K562 (cell line): Measurements from ENCODE around the gene IGSF21. TPM values are rescaled to one million over a fixed set of nuclear protein-coding genes. Genes with fewer than 3 reads are reported as not detected.

ENCODE experiments used
- ATAC-seq: fragments of 200-7000 bp; cut with Tn5 transposase; 3 replicates; pipeline ENCODE4 v1.9.1; 2020; ENCODE audit warnings: moderate library complexity
- BruUV-seq: library from RNA; stranded (reverse); fragments of 400-500 nt; replicated peaks from 2 replicates; lab custom pipeline; 2021; lab: Mats Ljungman, UMichigan
- CTCF ChIA-PET: fragments of 300-600 bp; formaldehyde crosslinking; extraction: SDS; loops from one replicate; lab custom pipeline; 2021; ENCODE audit warnings: low intra/inter-chr PET ratio; lab: Yijun Ruan, JAX
- POLR2A ChIA-PET: fragments of 300-600, 350-650 bp; sonication (Branson Sonifier 250); formaldehyde crosslinking; extraction: SDS; loops from one replicate; lab custom pipeline; 2021; ENCODE audit warnings: antibody characterized with exemption, inconsistent platforms; lab: Yijun Ruan, JAX
- DNase-seq, 4 experiments: peaks; one replicate each; pipeline versions ENCODE4 v3.0.0 to v3.0.0-alpha.2; 2011 to 2018; ENCODE audit warnings: low spot score in 3 of 4, mixed read lengths in 3 of 4; ENCODE audit errors: extremely low read depth in 1 of 4
- FAIRE-seq: peaks from 2 replicates; lab custom pipeline; 2011; peaks lifted over from hg19 to GRCh38; lab: Jason Lieb, UNC
- H2AFZ ChIP-seq: 2 replicates; pipeline ENCODE4 v1.6.0; 2011; ENCODE audit warnings: low read depth, low read length, control low read depth, inconsistent platforms
- H3K27ac ChIP-seq: fragments of 200-600 bp; 3 replicates; pipeline ENCODE4 v1.8.0; 2011; ENCODE audit warnings: low read depth, mild to moderate bottlenecking, control low read depth, inconsistent platforms, low read length, moderate library complexity, mixed read lengths; ENCODE audit errors: extremely low read depth
- H3K27me3 ChIP-seq, 2 experiments: fragments of 300-600 bp in 1 of 2; 2 replicates in 1 of 2; 3 replicates in 1 of 2; pipeline versions ENCODE4 v1.6.0 to v1.8.0; 2011; ENCODE audit warnings: inconsistent platforms in 2 of 2, low read length in 2 of 2, mild to moderate bottlenecking in 1 of 2, mixed read lengths in 1 of 2, moderate library complexity in 1 of 2; ENCODE audit not compliant: control insufficient read depth in 2 of 2, insufficient read depth in 2 of 2
- H3K36me3 ChIP-seq: fragments of 300-600 bp; 3 replicates; pipeline ENCODE4 v1.8.0; 2011; ENCODE audit warnings: mild to moderate bottlenecking, low read length, inconsistent platforms; ENCODE audit not compliant: control insufficient read depth, insufficient read depth
- H3K4me1 ChIP-seq, 2 experiments: fragments of 200-600 bp in 1 of 2; replicated peaks in 1 of 2; 2 replicates in 1 of 2; 3 replicates in 1 of 2; pipeline versions ENCODE4 v1.5.1 to v1.8.0; 2011; ENCODE audit warnings: inconsistent platforms in 2 of 2, low read length in 2 of 2, mild to moderate bottlenecking in 1 of 2, mixed read lengths in 1 of 2, moderate library complexity in 1 of 2; ENCODE audit not compliant: control insufficient read depth in 2 of 2, insufficient read depth in 2 of 2
- H3K4me2 ChIP-seq: 2 replicates; pipeline ENCODE4 v1.6.1; 2011; ENCODE audit warnings: low read length, control low read depth, inconsistent platforms, mixed read lengths; ENCODE audit not compliant: insufficient read depth
- H3K4me3 ChIP-seq: fragments of 200-600 bp; sonication (generic), shearing (Covaris generic); 2 replicates; pipeline ENCODE4 v1.5.1; 2016; ENCODE audit warnings: control low read depth, inconsistent platforms
- H3K79me2 ChIP-seq: fragments of 200-600 bp; 3 replicates; pipeline ENCODE4 v1.8.0; 2011; ENCODE audit warnings: low read length, inconsistent platforms; ENCODE audit not compliant: control insufficient read depth, insufficient read depth
- H3K9ac ChIP-seq, 2 experiments: 2 replicates each; pipeline versions ENCODE4 v1.6.0 to v1.6.1; 2011; ENCODE audit warnings: low read depth in 2 of 2, low read length in 2 of 2, control low read depth in 1 of 2, inconsistent platforms in 1 of 2, mild to moderate bottlenecking in 1 of 2, mixed read lengths in 1 of 2; ENCODE audit not compliant: insufficient read depth in 1 of 2
- H3K9me1 ChIP-seq: one replicate; pipeline ENCODE4 v1.6.0; 2011; ENCODE audit warnings: inconsistent platforms, mild to moderate bottlenecking, low read length, moderate library complexity; ENCODE audit not compliant: control insufficient read depth, insufficient read depth
- H3K9me3 ChIP-seq: replicated peaks from 2 replicates; pipeline ENCODE4 v1.5.1; 2011; ENCODE audit warnings: low read depth, low read length, inconsistent platforms; ENCODE audit not compliant: control insufficient read depth, insufficient read depth
- H4K20me1 ChIP-seq: replicated peaks from 2 replicates; pipeline ENCODE4 v1.6.1; 2011; ENCODE audit warnings: low read length, inconsistent platforms, mixed read lengths; ENCODE audit not compliant: control insufficient read depth, insufficient read depth
- ADNP ChIP-seq: fragments of 200-800 bp; sonication (Bioruptor generic); IDR thresholded peaks from 2 replicates; pipeline ENCODE4 v1.6.1; 2016; ENCODE audit warnings: missing genetic modification characterization, missing compliant biosample characterization
- BHLHE40 ChIP-seq: IDR thresholded peaks from 2 replicates; pipeline ENCODE4 v1.6.1; 2011; ENCODE audit warnings: low read length, improper control_type of control experiment
- KHSRP ChIP-seq: fragments of 450-650 bp; IDR thresholded peaks from 2 replicates; pipeline ENCODE4 v1.6.1; 2017
- POLR3A ChIP-seq: IDR thresholded peaks from 2 replicates; pipeline ENCODE4 v1.6.1; 2011; ENCODE audit warnings: borderline replicate concordance, mild to moderate bottlenecking, moderate library complexity; ENCODE audit not compliant: insufficient read length, insufficient read depth; ENCODE audit errors: extremely low read depth
- SLC30A9 ChIP-seq: fragments of 250-450 bp; sonication (Bioruptor Pico); IDR thresholded peaks from 2 replicates; pipeline ENCODE4 v1.8.0; 2022; ENCODE audit warnings: mild to moderate bottlenecking, moderate library complexity
- ZSCAN29 ChIP-seq: fragments of 450-650 bp; IDR thresholded peaks from 2 replicates; pipeline ENCODE4 v1.6.1; 2017
- WGBS: fragments of 100-300 bp; shearing (Covaris generic); methylation state at CpG from one replicate; pipeline ENCODE4 v1.1.6; 2016; ENCODE audit warnings: low coverage, mixed read lengths; ENCODE audit not compliant: insufficient coverage; ENCODE audit errors: missing lambda C conversion rate; 5-methylcytosine and 5-hydroxymethylcytosine counted together
- in situ Hi-C: fragments of 300-500 bp; cut with MboI; formaldehyde crosslinking; loops from 4 replicates; pipeline ENCODE4 v1.15.0; 2018; ENCODE audit warnings: inconsistent platforms, mixed read lengths
- intact Hi-C: fragments of 100-400 bp; cut with micrococcal nuclease; formaldehyde crosslinking; loops from 2 replicates; pipeline ENCODE4 v1.14.2; 2022
- polyA plus RNA-seq, 8 experiments: library from polyadenylated mRNA; depleted of rRNA in 4 of 8; stranded (reverse) in 5 of 8; unstranded in 3 of 8; fragments of >200 nt; fragmentation: Nextera tagmentation in 2 of 8; fragmentation: Illumina TruSeq in 1 of 8; extraction: Ambion mirVana in 2 of 8; extraction: Trizol in 1 of 8; gene quantifications; 2 replicates each; pipeline versions ENCODE4 v1.2.1 to v1.2.3, GENCODE V29; 2011 to 2014; ENCODE audit warnings: inconsistent platforms in 1 of 8, missing spikeins in 1 of 8
- total RNA-seq, 7 experiments: library from RNA; depleted of rRNA in 6 of 7; stranded (reverse); fragments of >200 nt in 6 of 7; fragmentation: Illumina TruSeq in 2 of 7; extraction: Trizol in 2 of 7; gene quantifications; 2 replicates each; pipeline versions ENCODE4 v1.2.1 to v1.2.3, GENCODE V29; 2011 to 2021; ENCODE audit warnings: low replicate concordance in 1 of 7
- TF ChIP-seq, protein P1 (sequence below): fragments of 250-450 bp; sonication (Bioruptor Pico); IDR thresholded peaks from 2 replicates; pipeline ENCODE4 v1.9.0; 2021; ENCODE audit warnings: mild to moderate bottlenecking
- TF ChIP-seq, protein P2 (sequence below): IDR thresholded peaks from 2 replicates; pipeline ENCODE4 v1.6.1; 2012; ENCODE audit warnings: low read depth, low read length, improper control_type of control experiment, borderline replicate concordance
- TF ChIP-seq, protein P3 (sequence below): fragments of 250-450 bp; sonication (Bioruptor Pico); IDR thresholded peaks from 2 replicates; pipeline ENCODE4 v1.8.0; 2021; ENCODE audit warnings: borderline replicate concordance, mild to moderate bottlenecking, moderate library complexity; ENCODE audit not compliant: poor library complexity, severe bottlenecking
- TF ChIP-seq, protein P4 (sequence below), 2 experiments: fragments of 450-650 bp; IDR thresholded peaks; 2 replicates each; pipeline ENCODE4 v1.6.1; 2018; ENCODE audit warnings: mild to moderate bottlenecking in 2 of 2, low read depth in 1 of 2; ENCODE audit not compliant: partially characterized antibody in 2 of 2
- TF ChIP-seq, protein P5 (sequence below), 2 experiments: IDR thresholded peaks in 1 of 2; conservative IDR thresholded peaks in 1 of 2; 2 replicates each; pipeline ENCODE4 v1.6.1; 2016; ENCODE audit warnings: low read depth in 2 of 2, mild to moderate bottlenecking in 1 of 2, missing compliant biosample characterization in 1 of 2, missing genetic modification characterization in 1 of 2, moderate library complexity in 1 of 2

IGSF21 gene
- total and polyA plus RNA-seq, 9 of the 15 experiments (the other 6 are each of a cell fraction or from before 2014, with no cell fraction given), result not detected

DNA sequence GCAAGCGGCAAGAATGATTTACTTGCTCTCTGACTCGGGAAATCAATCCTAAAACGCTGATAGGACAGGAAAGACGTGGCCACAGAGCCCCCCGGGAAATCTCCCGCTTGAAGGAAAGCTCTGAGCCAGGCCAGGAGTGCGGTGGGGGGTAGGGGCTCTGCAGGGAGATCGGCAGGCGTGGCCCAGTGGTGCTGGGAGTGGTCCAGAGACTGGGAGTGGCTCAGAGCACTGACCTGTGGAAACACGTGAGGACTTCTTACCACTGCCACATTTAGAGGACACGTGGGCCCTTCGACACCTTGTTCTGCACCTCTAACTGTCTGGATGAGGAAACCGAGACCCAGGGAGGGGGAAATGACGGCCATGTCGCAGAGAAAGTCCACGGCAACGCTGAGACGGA is 243.1 kb downstream of the IGSF21 start (continued):
- peak; percentile 13; the same call in 1 of the 2 replicates for TF ChIP-seq BHLHE40
- TF ChIP-seq, protein P1, sequence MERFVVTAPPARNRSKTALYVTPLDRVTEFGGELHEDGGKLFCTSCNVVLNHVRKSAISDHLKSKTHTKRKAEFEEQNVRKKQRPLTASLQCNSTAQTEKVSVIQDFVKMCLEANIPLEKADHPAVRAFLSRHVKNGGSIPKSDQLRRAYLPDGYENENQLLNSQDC (CRISPR knock-in tag), result no peak
- no peak for TF ChIP-seq POLR3A
- TF ChIP-seq KHSRP, result no peak
- TF ChIP-seq SLC30A9 (CRISPR knock-in tag), result no peak
- TF ChIP-seq, protein P2, sequence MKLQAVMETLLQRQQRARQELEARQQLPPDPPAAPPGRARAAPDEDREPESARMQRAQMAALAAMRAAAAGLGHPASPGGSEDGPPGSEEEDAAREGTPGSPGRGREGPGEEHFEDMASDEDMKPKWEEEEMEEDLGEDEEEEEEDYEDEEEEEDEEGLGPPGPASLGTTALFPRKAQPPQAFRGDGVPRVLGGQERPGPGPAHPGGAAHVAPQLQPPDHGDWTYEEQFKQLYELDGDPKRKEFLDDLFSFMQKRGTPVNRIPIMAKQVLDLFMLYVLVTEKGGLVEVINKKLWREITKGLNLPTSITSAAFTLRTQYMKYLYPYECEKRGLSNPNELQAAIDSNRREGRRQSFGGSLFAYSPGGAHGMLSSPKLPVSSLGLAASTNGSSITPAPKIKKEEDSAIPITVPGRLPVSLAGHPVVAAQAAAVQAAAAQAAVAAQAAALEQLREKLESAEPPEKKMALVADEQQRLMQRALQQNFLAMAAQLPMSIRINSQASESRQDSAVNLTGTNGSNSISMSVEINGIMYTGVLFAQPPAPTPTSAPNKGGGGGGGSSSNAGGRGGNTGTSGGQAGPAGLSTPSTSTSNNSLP, result no peak
- TF ChIP-seq, protein P3, sequence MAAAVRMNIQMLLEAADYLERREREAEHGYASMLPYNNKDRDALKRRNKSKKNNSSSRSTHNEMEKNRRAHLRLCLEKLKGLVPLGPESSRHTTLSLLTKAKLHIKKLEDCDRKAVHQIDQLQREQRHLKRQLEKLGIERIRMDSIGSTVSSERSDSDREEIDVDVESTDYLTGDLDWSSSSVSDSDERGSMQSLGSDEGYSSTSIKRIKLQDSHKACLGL (CRISPR knock-in tag), result no peak
- TF ChIP-seq ADNP (tag), result no peak

DNA sequence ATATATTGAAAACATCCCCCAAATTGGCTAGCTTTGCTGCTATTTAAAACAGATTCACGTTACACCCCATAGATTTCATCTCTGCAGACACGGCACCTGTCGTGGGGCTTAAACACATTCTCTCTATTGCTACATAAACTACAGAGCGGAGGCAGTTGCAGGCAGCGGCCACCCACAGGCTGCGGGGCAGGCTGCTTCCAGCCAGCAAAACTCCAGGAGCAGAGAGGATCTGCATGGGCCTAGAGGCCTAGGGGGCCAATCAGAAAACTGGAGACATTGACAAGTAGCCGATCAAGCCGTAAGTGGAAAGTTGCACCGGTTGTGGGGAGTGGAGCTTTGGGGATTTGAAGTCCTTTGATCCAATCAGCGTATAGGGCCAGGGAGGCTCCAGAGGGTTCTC is 244.1 kb downstream of the IGSF21 start:
- H3K9ac ChIP-seq, result no peak overlapping the region
- no TSS peak for BruUV-seq
- H3K27ac ChIP-seq, result no peak overlapping the region
- H2AFZ ChIP-seq, result no peak overlapping the region
- H3K4me3 ChIP-seq, result no peak overlapping the region
- H3K9me1 ChIP-seq, result no peaks in the 10 kb centered on the region
- in situ Hi-C loops (no loop called here), intact Hi-C loops (no loop called here)
- peaks cover 3% of the 10 kb centered on the region for H4K20me1 ChIP-seq
- DNase-seq (no peak), FAIRE-seq (no peak), ATAC-seq (no peak; the same call in 2 of the 3 replicates)
- H3K36me3 ChIP-seq, result no peaks in the 10 kb centered on the region
- H3K79me2 ChIP-seq, result no peaks in the 10 kb centered on the region
- ChIA-PET POLR2A (no interaction called here), CTCF (interaction anchor here (0.6 kb wide), 1 partner anchor 762 kb away, joined by 3 read pairs; no protein-coding TSS in a partner anchor)
- no peak overlapping the region for H3K4me2 ChIP-seq
- H3K9me3 ChIP-seq, result no peaks in the 10 kb centered on the region
- 9% methylated on average over 10 of the region's 10 CpGs for WGBS
- peaks cover 0 to 1% of the 10 kb centered on the region in 2 experiments; a peak in 1 of 5 replicates for H3K4me1 ChIP-seq
- H3K27me3 ChIP-seq, result peaks cover 6 to 42% of the 10 kb centered on the region in 2 experiments; a peak in 3 of 5 replicates
- TF ChIP-seq, protein P4, sequence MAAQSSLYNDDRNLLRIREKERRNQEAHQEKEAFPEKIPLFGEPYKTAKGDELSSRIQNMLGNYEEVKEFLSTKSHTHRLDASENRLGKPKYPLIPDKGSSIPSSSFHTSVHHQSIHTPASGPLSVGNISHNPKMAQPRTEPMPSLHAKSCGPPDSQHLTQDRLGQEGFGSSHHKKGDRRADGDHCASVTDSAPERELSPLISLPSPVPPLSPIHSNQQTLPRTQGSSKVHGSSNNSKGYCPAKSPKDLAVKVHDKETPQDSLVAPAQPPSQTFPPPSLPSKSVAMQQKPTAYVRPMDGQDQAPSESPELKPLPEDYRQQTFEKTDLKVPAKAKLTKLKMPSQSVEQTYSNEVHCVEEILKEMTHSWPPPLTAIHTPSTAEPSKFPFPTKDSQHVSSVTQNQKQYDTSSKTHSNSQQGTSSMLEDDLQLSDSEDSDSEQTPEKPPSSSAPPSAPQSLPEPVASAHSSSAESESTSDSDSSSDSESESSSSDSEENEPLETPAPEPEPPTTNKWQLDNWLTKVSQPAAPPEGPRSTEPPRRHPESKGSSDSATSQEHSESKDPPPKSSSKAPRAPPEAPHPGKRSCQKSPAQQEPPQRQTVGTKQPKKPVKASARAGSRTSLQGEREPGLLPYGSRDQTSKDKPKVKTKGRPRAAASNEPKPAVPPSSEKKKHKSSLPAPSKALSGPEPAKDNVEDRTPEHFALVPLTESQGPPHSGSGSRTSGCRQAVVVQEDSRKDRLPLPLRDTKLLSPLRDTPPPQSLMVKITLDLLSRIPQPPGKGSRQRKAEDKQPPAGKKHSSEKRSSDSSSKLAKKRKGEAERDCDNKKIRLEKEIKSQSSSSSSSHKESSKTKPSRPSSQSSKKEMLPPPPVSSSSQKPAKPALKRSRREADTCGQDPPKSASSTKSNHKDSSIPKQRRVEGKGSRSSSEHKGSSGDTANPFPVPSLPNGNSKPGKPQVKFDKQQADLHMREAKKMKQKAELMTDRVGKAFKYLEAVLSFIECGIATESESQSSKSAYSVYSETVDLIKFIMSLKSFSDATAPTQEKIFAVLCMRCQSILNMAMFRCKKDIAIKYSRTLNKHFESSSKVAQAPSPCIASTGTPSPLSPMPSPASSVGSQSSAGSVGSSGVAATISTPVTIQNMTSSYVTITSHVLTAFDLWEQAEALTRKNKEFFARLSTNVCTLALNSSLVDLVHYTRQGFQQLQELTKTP (IDR thresholded peaks at IDR 0.05; ENCODE audit: low read depth in 1 of 2, partially characterized antibody in 2 of 2), result no peak
- no peak for TF ChIP-seq ZSCAN29
- TF ChIP-seq, protein P5, sequence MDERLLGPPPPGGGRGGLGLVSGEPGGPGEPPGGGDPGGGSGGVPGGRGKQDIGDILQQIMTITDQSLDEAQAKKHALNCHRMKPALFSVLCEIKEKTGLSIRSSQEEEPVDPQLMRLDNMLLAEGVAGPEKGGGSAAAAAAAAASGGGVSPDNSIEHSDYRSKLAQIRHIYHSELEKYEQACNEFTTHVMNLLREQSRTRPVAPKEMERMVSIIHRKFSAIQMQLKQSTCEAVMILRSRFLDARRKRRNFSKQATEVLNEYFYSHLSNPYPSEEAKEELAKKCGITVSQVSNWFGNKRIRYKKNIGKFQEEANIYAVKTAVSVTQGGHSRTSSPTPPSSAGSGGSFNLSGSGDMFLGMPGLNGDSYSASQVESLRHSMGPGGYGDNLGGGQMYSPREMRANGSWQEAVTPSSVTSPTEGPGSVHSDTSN (CRISPR knock-in tag; IDR thresholded peaks at IDR 0.05; ENCODE audit: low read depth), result no peak
- TF ChIP-seq, protein P5 (tag; conservative IDR thresholded peaks at IDR 0.05; ENCODE audit: low read depth), result no peak
